Activated CD8-positive, alpha-beta T cell treated with anti-CD3 and anti-CD28 coated beads for 36 hours (primary cell): ENCODE results near the gene LRRC42. TPM values are rescaled to one million over a fixed set of nuclear protein-coding genes. Genes with fewer than 3 reads are reported as not detected.

Experiments
- ATAC-seq: fragments of 200-7000 bp; cut with Tn5 transposase; one replicate; pipeline ENCODE4 v1.10.0; 2021; ENCODE audit warnings: mild to moderate bottlenecking, moderate library complexity
- CTCF ChIA-PET: fragments of 350-600 bp; sonication (Branson Sonifier 250); formaldehyde crosslinking; loops from one replicate; lab custom pipeline; 2021; ENCODE audit warnings: antibody characterized with exemption; lab: Charles Lee
- POLR2A ChIA-PET: fragments of 350-600 bp; sonication (Branson Sonifier 250); formaldehyde crosslinking; loops from one replicate; lab custom pipeline; 2021; ENCODE audit warnings: antibody characterized with exemption; lab: Charles Lee
- DNase-seq: peaks from one replicate; pipeline ENCODE4 v3.0.0-alpha.2; 2020
- H3K27ac Mint-ChIP-seq: one replicate; pipeline ENCODE4 v1.8.0; 2021; ENCODE audit warnings: mild to moderate bottlenecking, mixed read lengths
- H3K27me3 Mint-ChIP-seq: one replicate; pipeline ENCODE4 v1.8.0; 2021; ENCODE audit warnings: mixed read lengths
- H3K36me3 Mint-ChIP-seq: one replicate; pipeline ENCODE4 v1.8.0; 2021; ENCODE audit warnings: low read depth, mixed read lengths
- H3K4me1 Mint-ChIP-seq: one replicate; pipeline ENCODE4 v1.8.0; 2021; ENCODE audit warnings: low read depth, mixed read lengths
- H3K4me3 Mint-ChIP-seq: one replicate; pipeline ENCODE4 v1.8.0; 2021; ENCODE audit warnings: mild to moderate bottlenecking, moderate library complexity, mixed read lengths
- H3K9me3 Mint-ChIP-seq: one replicate; pipeline ENCODE4 v1.8.0; 2021; ENCODE audit warnings: mixed read lengths
- CTCF ChIP-seq: fragments of 200-600 bp; IDR thresholded peaks from one replicate; pipeline ENCODE4 v1.8.0; 2022; ENCODE audit warnings: antibody characterized with exemption, mild to moderate bottlenecking
- intact Hi-C: fragments of 100-400 bp; cut with micrococcal nuclease; formaldehyde crosslinking; loops from one replicate; pipeline ENCODE4 v1.10.0; 2022
- total RNA-seq, 2 experiments: library from RNA; stranded (reverse); gene quantifications; one replicate each; pipeline ENCODE4 v1.2.3, GENCODE V29; 2021

Gene LRRC42
- total RNA-seq, 2 experiments from 2014 or later: 26.7 to 29.6 TPM

GRCh38 chr1:53936430-53936829, 9.7 kb upstream of the LRRC42 start:
- H3K27me3 Mint-ChIP-seq: no peaks in the 10 kb centered on the region
- ATAC-seq (no peak), DNase-seq (no peak)
- H3K4me1 Mint-ChIP-seq: peaks cover 7% of the 10 kb centered on the region
- H3K4me3 Mint-ChIP-seq: no peak overlapping the region
- intact Hi-C loops: no loop called here
- CTCF ChIA-PET: interaction anchor here (0.8 to 1.8 kb wide), 4 partner anchors 13 to 75 kb away, joined by 3 to 5 read pairs (median 3); no protein-coding TSS in a partner anchor
- H3K36me3 Mint-ChIP-seq: peaks cover 37% of the 10 kb centered on the region
- TF ChIP-seq CTCF: no peak
- H3K9me3 Mint-ChIP-seq: peaks cover 2% of the 10 kb centered on the region
- POLR2A ChIA-PET: interaction anchor here (0.6 to 0.8 kb wide), 2 partner anchors 17 to 531 kb away, joined by 3 to 5 read pairs; no protein-coding TSS in a partner anchor
- no peak overlapping the region for H3K27ac Mint-ChIP-seq

DNA sequence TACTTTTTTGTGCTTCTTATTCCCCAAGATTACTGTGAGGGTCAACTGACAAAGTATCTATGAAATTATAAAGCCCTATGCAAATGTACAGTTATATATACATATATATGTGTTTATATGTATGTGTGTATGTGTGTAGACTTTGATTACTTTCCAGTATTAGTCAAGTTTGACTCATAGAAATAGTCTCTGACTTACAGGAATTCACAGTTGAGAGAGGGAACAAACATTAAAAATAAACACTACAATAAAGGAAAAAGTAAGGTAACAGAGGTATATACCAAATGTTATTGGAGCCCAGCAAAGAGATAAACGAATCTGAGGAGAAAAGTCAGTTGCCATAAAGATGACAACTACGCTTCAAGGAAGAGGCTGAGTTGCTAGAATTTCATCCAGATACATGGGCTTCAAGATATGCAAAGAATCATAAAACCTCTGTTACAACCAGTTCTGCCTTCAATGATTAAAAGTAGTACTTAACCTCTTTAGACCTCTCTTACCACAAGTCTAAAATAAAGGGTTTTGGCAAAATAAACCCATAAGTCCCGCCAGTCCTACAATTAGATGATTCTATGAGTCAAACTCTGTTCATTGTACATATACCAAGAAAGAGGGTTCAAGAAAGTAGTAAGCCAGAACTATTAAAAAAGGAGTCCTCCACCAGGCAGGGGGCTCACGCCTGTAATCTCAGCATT, 7.9 kb upstream of the LRRC42 start:
- TF ChIP-seq CTCF: no peak
- peaks cover 21% of the 10 kb centered on the region for H3K4me1 Mint-ChIP-seq
- H3K4me3 Mint-ChIP-seq: no peak overlapping the region
- DNase-seq: no peak
- H3K27me3 Mint-ChIP-seq: no peaks in the 10 kb centered on the region
- POLR2A ChIA-PET: no interaction called here
- peaks cover 2% of the 10 kb centered on the region for H3K9me3 Mint-ChIP-seq
- peak overlapping the region; percentile 42 for H3K27ac Mint-ChIP-seq
- H3K36me3 Mint-ChIP-seq: peaks cover 40% of the 10 kb centered on the region
- ATAC-seq: no peak
- intact Hi-C loops: no loop called here
- CTCF ChIA-PET: no interaction called here

- DNase-seq (no peak), ATAC-seq (peak; percentile 7)
- Mint-ChIP-seq H3K9me3 (no peaks in the 10 kb centered on the region), H3K4me3 (peak overlapping the region; percentile 93), H3K27ac (peak overlapping the region; percentile 77), H3K27me3 (no peaks in the 10 kb centered on the region), H3K4me1 (peaks cover 40% of the 10 kb centered on the region), H3K36me3 (peaks cover 34% of the 10 kb centered on the region)
- CTCF ChIA-PET: interaction anchor here (0.7 to 12.2 kb wide), 5 partner anchors 17 to 81 kb away, joined by 3 to 146 read pairs (median 5); no protein-coding TSS in a partner anchor
- no peak for TF ChIP-seq CTCF
- POLR2A ChIA-PET: interaction anchor here (1.0 kb wide), 1 partner anchor 111 kb away, joined by 4 read pairs; the partner anchor contains the start of genes TCEANC2 and TMEM59
- intact Hi-C loops: loop anchor here (5.0 kb wide), 1 partner anchor 50 kb away; the partner anchor contains the start of gene DIO1
Measured at GRCh38 chr1:53942127-53942957, 3.8 kb upstream of the LRRC42 start.

GRCh38 chr1:53943090-53943489, 3.1 kb upstream of the LRRC42 start:
- H3K36me3 Mint-ChIP-seq: peaks cover 33% of the 10 kb centered on the region
- H3K27me3 Mint-ChIP-seq: no peaks in the 10 kb centered on the region

More at GRCh38 chr1:53943090-53943489, 3.1 kb upstream of the LRRC42 start:
- TF ChIP-seq CTCF: no peak
- H3K4me3 Mint-ChIP-seq: peak overlapping the region; percentile 93
- H3K4me1 Mint-ChIP-seq: peaks cover 47% of the 10 kb centered on the region
- CTCF ChIA-PET: interaction anchor here (1.1 to 12.2 kb wide), 3 partner anchors 53 to 82 kb away, joined by 3 to 146 read pairs (median 5); partner anchors contain the start of gene YIPF1
- ATAC-seq: no peak
- no peaks in the 10 kb centered on the region for H3K9me3 Mint-ChIP-seq
- H3K27ac Mint-ChIP-seq: peak overlapping the region; percentile 22
- no peak for DNase-seq
- intact Hi-C loops: loop anchor here (5.0 kb wide), 1 partner anchor 51 kb away; the partner anchor contains the start of gene DIO1
- POLR2A ChIA-PET: interaction anchor here (1.0 to 1.4 kb wide), 3 partner anchors 53 to 110 kb away, joined by 3 to 4 read pairs (median 4); partner anchors contain the start of genes TCEANC2 and TMEM59
